H9 (cell line): ENCODE measurements around the gene CD300E. TPM values are rescaled to one million over a fixed set of nuclear protein-coding genes. Genes with fewer than 3 reads are reported as not detected.

Experiments used
- DNase-seq: peaks from one replicate; pipeline ENCODE4 v3.0.0-alpha.2; 2017
- H2AFZ ChIP-seq: one replicate; pipeline ENCODE4 v1.6.1; 2013; ENCODE audit warnings: mild to moderate bottlenecking, low read length, control low read depth, moderate library complexity
- H2AK5ac ChIP-seq: 2 replicates; pipeline ENCODE4 v1.6.1; 2013; ENCODE audit warnings: low read length, control low read depth, mixed read lengths; ENCODE audit not compliant: insufficient read length
- H2BK120ac ChIP-seq: one replicate; pipeline ENCODE4 v1.6.1; 2013; ENCODE audit warnings: low read depth, mild to moderate bottlenecking, low read length, control low read depth, inconsistent platforms; ENCODE audit not compliant: poor library complexity, severe bottlenecking
- H2BK12ac ChIP-seq: 2 replicates; pipeline ENCODE4 v1.6.1; 2013; ENCODE audit warnings: low read length, control low read depth, mixed read lengths, low read depth; ENCODE audit not compliant: insufficient read length
- H2BK15ac ChIP-seq: 2 replicates; pipeline ENCODE4 v1.6.1; 2013; ENCODE audit warnings: low read depth, low read length, control low read depth
- H2BK20ac ChIP-seq: one replicate; pipeline ENCODE4 v1.6.1; 2013; ENCODE audit warnings: low read depth, mild to moderate bottlenecking, low read length, control low read depth, inconsistent platforms; ENCODE audit not compliant: poor library complexity, severe bottlenecking
- H2BK5ac ChIP-seq: 2 replicates; pipeline ENCODE4 v1.6.1; 2013; ENCODE audit warnings: low read length, control low read depth, mixed read lengths; ENCODE audit not compliant: insufficient read length
- H3K14ac ChIP-seq: 2 replicates; pipeline ENCODE4 v1.6.1; 2013; ENCODE audit warnings: low read length, control low read depth; ENCODE audit not compliant: insufficient read depth
- H3K18ac ChIP-seq: 2 replicates; pipeline ENCODE4 v1.6.1; 2013; ENCODE audit warnings: low read depth, mild to moderate bottlenecking, mixed read lengths, low read length, control low read depth; ENCODE audit not compliant: insufficient read length
- H3K23ac ChIP-seq: 2 replicates; pipeline ENCODE4 v1.6.1; 2013; ENCODE audit warnings: low read length, control low read depth, mixed read lengths, low read depth; ENCODE audit not compliant: insufficient read length
- H3K23me2 ChIP-seq: 2 replicates; pipeline ENCODE4 v1.6.1; 2013; ENCODE audit warnings: low read depth, mild to moderate bottlenecking, mixed read lengths, low read length, control low read depth; ENCODE audit not compliant: insufficient read length, poor library complexity, severe bottlenecking
- H3K27ac ChIP-seq: 2 replicates; pipeline ENCODE4 v1.5.1; 2013; ENCODE audit warnings: low read length, control low read depth, mixed read lengths, low read depth; ENCODE audit not compliant: insufficient read length
- H3K27me3 ChIP-seq: 2 replicates; pipeline ENCODE4 v1.6.1; 2013; ENCODE audit warnings: low read length, control low read depth, inconsistent platforms; ENCODE audit not compliant: insufficient read depth
- H3K4ac ChIP-seq: 2 replicates; pipeline ENCODE4 v1.6.1; 2013; ENCODE audit warnings: low read depth, mild to moderate bottlenecking, control low read depth, inconsistent platforms, low read length, moderate library complexity
- H3K4me1 ChIP-seq: 2 replicates; pipeline ENCODE4 v1.6.1; 2013; ENCODE audit warnings: low read length, control low read depth, inconsistent platforms; ENCODE audit not compliant: insufficient read depth
- H3K4me2 ChIP-seq: 2 replicates; pipeline ENCODE4 v1.6.1; 2013; ENCODE audit warnings: low read length, control low read depth, mixed read lengths; ENCODE audit not compliant: insufficient read length, insufficient read depth
- H3K56ac ChIP-seq: 2 replicates; pipeline ENCODE4 v1.6.1; 2013; ENCODE audit warnings: low read depth, mild to moderate bottlenecking, mixed read lengths, low read length, control low read depth; ENCODE audit not compliant: insufficient read length
- H3K79me1 ChIP-seq: 2 replicates; pipeline ENCODE4 v1.6.1; 2013; ENCODE audit warnings: low read depth, mild to moderate bottlenecking, moderate library complexity, low read length, control low read depth, inconsistent platforms; ENCODE audit not compliant: insufficient read depth, poor library complexity, severe bottlenecking
- H3K79me2 ChIP-seq: 2 replicates; pipeline ENCODE4 v1.6.1; 2013; ENCODE audit warnings: low read length, control low read depth, inconsistent platforms; ENCODE audit not compliant: insufficient read depth
- H3K9ac ChIP-seq: 2 replicates; pipeline ENCODE4 v1.6.1; 2013; ENCODE audit warnings: low read length, control low read depth, mixed read lengths; ENCODE audit not compliant: insufficient read length; ENCODE audit errors: extremely low read depth
- H3K9me3 ChIP-seq: one replicate; pipeline ENCODE4 v1.6.1; 2013; ENCODE audit warnings: low read depth, low read length, inconsistent platforms; ENCODE audit not compliant: control insufficient read depth
- H3T11ph ChIP-seq: one replicate; pipeline ENCODE4 v1.6.1; 2013; ENCODE audit warnings: mild to moderate bottlenecking, low read length, control low read depth, inconsistent platforms
- H4K20me1 ChIP-seq: one replicate; pipeline ENCODE4 v1.6.1; 2013; ENCODE audit not compliant: control insufficient read depth, insufficient read length, insufficient read depth
- H4K5ac ChIP-seq: 2 replicates; pipeline ENCODE4 v1.6.1; 2013; ENCODE audit warnings: low read depth, mild to moderate bottlenecking, mixed read lengths, low read length, control low read depth; ENCODE audit not compliant: insufficient read length
- H4K8ac ChIP-seq: replicated peaks from 2 replicates; pipeline ENCODE4 v1.6.1; 2013; ENCODE audit warnings: low read length, control low read depth, mixed read lengths, low read depth; ENCODE audit not compliant: insufficient read length
- H4K91ac ChIP-seq: 2 replicates; pipeline ENCODE4 v1.6.1; 2013; ENCODE audit warnings: low read depth, mild to moderate bottlenecking, moderate library complexity, mixed read lengths, low read length, control low read depth; ENCODE audit not compliant: insufficient read length
- H3K27ac Mint-ChIP-seq, 3 experiments: 2 replicates in 2 of 3; 3 replicates in 1 of 3; pipeline ENCODE4 v1.8.0; 2020 to 2021; ENCODE audit warnings: mixed read lengths in 3 of 3, mild to moderate bottlenecking in 1 of 3, moderate library complexity in 1 of 3
- H3K27me3 Mint-ChIP-seq: 2 replicates; pipeline ENCODE4 v1.8.0; 2021; ENCODE audit warnings: low read depth, mild to moderate bottlenecking, moderate library complexity, mixed read lengths
- H3K36me3 Mint-ChIP-seq, 3 experiments: 2 replicates in 2 of 3; 3 replicates in 1 of 3; pipeline ENCODE4 v1.8.0; 2020 to 2021; ENCODE audit warnings: low read depth in 3 of 3, mixed read lengths in 3 of 3; ENCODE audit not compliant: insufficient read depth in 1 of 3
- H3K4me1 Mint-ChIP-seq, 2 experiments: 2 replicates each; pipeline ENCODE4 v1.8.0; 2020; ENCODE audit warnings: mixed read lengths in 2 of 2
- H3K4me3 Mint-ChIP-seq, 2 experiments: 2 replicates in 1 of 2; 3 replicates in 1 of 2; pipeline ENCODE4 v1.8.0; 2020 to 2021; ENCODE audit warnings: mild to moderate bottlenecking in 2 of 2, mixed read lengths in 2 of 2, moderate library complexity in 1 of 2
- H3K9me3 Mint-ChIP-seq, 2 experiments: 2 replicates in 1 of 2; 3 replicates in 1 of 2; pipeline ENCODE4 v1.8.0; 2020; ENCODE audit warnings: mild to moderate bottlenecking in 2 of 2, mixed read lengths in 2 of 2, moderate library complexity in 1 of 2
- CTCF ChIP-seq: fragments of 200-600 bp; sonication (generic); conservative IDR thresholded peaks from 3 replicates; pipeline ENCODE4 v1.8.0; 2021; ENCODE audit warnings: antibody characterized with exemption, mild to moderate bottlenecking
- WGBS: extraction: QIAGEN DNeasy Blood & Tissue Kit; methylation state at CpG from one replicate; pipeline ENCODE4 v1.1.7; 2013; ENCODE audit warnings: missing lambda C conversion rate, low lambda C conversion rate, mixed read lengths; ENCODE audit not compliant: insufficient read length; ENCODE audit errors: extremely low coverage; 5-methylcytosine and 5-hydroxymethylcytosine counted together
- total RNA-seq: library from RNA; stranded (reverse); gene quantifications from 2 replicates; pipeline ENCODE4 v1.2.1, GENCODE V29; 2021

CD300E gene
- total RNA-seq, 1 experiment from 2014 or later = not detected

DNA sequence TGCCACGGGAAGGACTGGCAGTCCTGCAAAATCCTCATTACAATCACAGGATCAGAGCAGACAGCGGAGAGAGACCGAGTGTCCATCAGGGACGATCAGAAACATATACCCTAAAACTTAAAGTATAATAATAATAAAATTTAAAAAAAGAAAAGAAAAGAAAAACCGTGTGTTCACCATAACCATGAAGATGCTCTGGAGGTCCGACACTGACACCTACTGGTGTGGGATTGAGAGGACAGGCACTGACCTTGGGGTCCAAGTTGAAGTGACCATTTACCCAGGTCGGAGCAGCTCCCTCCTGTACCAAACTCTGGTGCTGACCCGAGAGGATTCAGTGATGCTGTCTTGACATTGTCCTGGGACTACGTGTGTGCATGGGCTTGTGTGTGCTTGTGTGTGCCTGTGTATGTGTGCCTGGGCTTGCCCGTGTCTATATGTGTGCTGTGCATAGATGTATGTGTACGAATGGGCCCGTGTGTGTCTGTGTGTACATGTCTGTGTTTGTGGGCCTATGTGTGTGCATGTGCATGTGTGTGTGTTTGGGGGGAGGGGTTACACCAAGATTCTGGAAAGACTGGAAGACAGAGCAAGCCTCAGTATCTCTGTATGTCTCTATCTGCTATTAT lies 21.5 kb downstream of the CD300E start:
- H3K27me3 ChIP-seq = no peaks in the 10 kb centered on the region
- H3K9ac ChIP-seq = no peak overlapping the region
- H3K27ac ChIP-seq = no peak overlapping the region
- Mint-ChIP-seq H3K27me3 (peaks cover 33% of the 10 kb centered on the region), H3K4me1 (peaks cover 11 to 12% of the 10 kb centered on the region in 2 experiments), H3K27ac (no peak overlapping the region; a peak in 1 of 7 replicates), H3K9me3 (0 out of 5 replicates have a peak, but pooled peaks cover 0 to 1% of the 10 kb centered on the region in 2 experiments), H3K36me3 (no peaks in the 10 kb centered on the region), H3K4me3 (no peak overlapping the region)
- H2AFZ ChIP-seq = no peak overlapping the region
- H3K4me2 ChIP-seq = no peak overlapping the region
- no peak overlapping the region for H3K18ac ChIP-seq
- no peak overlapping the region for H3K56ac ChIP-seq
- no peaks in the 10 kb centered on the region for H3K23me2 ChIP-seq
- no peak overlapping the region for H4K8ac ChIP-seq
- peak; percentile 70 for DNase-seq
- H3K4me1 ChIP-seq = no peaks in the 10 kb centered on the region
- H2BK12ac ChIP-seq = no peak overlapping the region
- no peak overlapping the region for H4K91ac ChIP-seq
- peak; percentile 89 for TF ChIP-seq CTCF
- H3K79me2 ChIP-seq = no peaks in the 10 kb centered on the region
- no peak overlapping the region for H3T11ph ChIP-seq
- no peaks in the 10 kb centered on the region for H3K79me1 ChIP-seq
- H4K5ac ChIP-seq = no peak overlapping the region
- no peaks in the 10 kb centered on the region for H4K20me1 ChIP-seq
- no peak overlapping the region for H3K14ac ChIP-seq
- no peak overlapping the region for H2BK15ac ChIP-seq
- no peak overlapping the region for H2BK20ac ChIP-seq
- no peak overlapping the region for H2AK5ac ChIP-seq
- no peaks in the 10 kb centered on the region for H3K9me3 ChIP-seq
- no CpG with 5 or more reads among the region's 12 CpGs for WGBS
- no peak overlapping the region for H2BK120ac ChIP-seq
- H3K23ac ChIP-seq = no peak overlapping the region
- no peak overlapping the region for H3K4ac ChIP-seq
- H2BK5ac ChIP-seq = no peak overlapping the region
